ENCODE results near the gene GEN1.
"Not testable (repeated sequence)": the region's sequence is repeated elsewhere in the genome, so short reads cannot be mapped to it uniquely, and the experiment has no call there.

GEN1 gene

DNA sequence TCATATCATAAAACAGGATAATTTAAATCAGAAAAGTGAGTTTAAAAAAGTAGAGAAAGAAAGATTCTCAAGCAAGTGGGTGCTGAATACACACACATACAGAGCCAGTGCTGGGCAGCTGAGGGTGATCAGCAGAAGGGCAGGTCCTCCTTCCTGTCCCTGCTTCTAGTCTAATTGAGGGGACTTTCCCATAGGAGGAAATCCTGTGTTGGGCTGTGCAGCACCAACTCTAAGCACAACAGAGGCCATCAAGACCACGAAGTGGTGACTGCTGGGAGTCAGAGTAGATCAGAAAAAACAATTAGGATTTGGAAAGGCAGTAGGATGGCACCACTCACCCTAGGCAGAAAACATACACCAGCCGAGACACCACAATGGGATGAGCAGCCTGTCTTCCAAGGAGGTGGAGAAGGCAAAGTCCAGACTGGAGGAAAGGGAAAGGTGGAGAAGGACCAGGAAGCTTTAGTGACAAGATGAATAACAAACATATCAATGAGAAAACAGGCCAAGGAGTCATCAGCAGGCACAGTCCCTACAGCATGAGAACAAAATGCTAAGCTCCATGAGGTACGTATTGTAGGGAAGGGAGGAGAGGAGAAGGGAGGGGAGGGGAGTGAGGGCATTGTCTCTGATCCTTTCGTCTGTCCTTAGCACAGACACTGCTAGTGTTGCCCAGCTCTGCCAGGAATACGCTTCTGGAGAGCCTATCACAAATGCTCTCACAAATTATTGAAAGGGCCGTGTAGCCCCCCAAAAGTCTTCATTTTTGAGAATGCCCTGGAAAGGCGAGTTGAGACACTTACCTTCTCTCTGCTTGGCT is 45.6 kb downstream of the GEN1 start:
- DNase-seq = no peak

DNA sequence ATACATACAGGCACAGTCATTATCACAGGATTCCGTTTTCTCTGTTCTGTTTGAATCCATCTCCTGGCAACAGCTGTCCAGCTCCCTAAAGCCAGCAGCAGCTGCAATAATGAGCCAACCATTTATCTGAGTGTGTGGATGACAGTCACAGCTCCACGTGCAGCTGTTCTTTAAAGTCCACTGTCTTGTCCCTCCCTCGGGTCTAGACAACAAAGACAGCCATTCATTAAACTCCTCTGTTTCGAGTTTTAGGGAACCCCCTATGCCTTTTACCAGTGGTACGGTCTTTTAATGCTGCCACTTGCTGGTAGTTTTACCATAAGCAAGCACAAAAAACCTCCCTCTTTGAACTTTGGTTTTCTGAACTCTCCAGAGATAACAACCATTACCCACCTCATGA is 46.3 kb downstream of the GEN1 start:
- DNase-seq = no peak

DNA sequence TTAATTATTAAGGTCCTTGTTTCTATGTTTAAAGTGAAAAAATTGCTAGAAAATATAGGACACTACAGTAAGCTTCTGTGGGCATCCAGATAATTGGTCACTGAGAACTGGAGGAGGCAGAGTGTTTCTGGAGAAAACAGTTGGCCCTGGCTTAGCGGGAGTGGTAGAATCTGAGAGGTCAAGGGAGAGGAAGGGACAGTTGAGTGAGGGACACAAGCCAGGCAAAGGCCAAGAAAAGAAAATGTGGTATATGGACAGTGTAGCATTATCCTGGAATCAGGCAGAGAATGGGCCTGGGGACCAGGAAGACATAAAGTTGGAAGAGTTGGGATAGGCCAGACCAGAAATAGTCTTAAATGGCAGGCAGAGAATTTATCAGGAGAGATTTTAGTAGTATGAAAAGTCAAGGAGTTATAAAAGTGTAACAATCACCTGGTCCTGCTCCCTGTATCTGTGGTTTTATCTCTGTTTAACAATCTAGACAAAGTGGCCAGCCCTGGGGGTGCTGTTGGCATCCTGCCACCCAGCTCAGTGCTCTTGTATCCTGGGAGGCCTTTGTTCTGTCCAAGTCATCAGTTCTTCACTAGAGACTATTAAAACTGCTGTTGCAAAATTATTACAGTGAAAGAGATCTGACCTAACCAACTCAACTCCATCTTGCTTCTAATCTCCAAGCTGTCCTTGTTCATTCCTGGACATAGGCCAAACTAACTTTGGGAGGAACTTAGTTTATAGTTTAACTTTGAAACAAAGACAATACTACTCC is 46.9 kb downstream of the GEN1 start:
- no peak for DNase-seq

DNA sequence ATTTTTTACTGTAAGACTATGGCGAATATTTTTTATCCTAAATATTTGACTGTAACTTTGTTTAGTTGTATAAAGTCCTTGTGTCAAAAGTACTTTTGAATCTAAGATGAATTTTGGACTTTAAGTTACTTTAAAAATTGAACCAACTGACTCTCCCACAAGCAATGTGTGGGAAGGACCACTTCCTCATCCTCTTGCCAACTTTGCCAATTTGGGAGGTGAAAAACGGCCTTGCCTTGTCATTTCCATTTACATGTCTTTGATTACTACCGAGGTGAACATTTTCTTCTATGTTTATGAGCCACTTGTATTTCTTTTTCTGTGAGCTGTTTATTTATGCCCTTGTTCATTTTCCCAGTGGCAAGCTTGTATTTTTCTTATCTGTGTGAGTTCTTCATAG is 49.6 kb downstream of the GEN1 start:
- no peak for DNase-seq

DNA sequence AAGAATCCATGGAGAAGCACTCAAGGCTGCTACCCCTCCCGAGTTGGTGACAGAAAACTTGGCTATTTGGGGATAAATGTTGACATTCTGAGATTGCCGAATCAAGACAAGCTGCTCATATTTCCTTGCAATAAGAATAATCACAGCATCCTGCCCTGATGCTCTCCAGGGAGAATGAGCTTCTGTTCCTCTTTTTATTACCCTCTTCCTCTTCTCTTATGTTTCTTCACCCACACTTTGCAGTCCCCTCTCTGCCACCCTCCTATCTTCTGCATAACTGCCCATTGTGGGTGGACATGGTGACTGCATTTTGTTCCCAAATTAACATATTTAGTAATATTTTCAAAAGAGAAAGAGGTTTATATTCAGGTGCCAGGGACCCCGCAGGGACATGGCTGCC is 50.4 kb downstream of the GEN1 start:
- DNase-seq = no peak

DNA sequence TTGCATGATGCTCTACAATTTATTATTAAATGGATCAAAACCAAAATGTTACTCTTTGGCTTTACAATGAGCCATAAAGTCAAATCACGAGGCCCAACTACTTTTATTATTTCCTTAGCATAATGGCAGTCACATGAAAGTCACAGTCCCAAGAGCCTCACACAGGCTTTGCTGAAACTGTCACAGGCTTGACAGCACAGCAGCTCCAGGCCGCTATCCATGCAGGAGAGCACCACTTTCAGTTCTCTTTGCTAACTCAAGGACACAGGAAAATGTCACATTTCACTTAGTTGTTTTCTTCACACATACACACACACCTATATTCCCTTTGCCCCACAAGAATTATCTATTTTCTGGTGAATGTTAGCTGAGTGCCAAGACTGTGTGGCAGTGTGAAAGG is 51.2 kb downstream of the GEN1 start:
- DNase-seq = no peak

DNA sequence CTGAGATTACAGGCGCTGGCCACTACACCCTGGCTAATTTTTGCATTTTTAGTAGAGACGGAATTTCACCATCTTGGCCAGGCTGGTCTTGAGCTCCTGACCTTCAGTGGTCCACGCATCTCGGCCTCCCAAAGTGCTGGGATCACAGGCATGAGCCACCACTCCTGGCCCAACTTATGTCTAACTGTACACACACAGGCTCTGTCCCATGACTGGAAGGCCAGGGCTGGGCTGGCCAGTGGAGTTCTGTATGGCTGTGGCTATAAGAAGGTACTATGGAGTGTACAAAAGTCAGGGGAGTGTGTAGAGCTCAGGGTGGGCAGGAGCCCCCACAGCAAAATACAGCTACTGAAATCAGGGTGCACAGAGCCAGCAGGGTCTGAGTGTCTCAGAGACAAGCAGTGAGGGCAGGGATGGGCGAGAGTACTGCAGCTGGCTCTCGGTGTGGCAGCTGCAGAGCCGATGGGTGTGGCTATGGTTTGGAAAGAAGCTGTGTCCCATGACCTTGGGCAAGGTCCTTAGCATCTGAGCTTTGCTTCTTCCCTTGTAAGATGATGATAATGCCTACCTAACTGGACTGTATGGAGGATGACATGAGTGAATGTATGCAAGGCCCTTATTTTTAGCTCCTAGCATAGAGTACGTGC is 51.9 kb downstream of the GEN1 start:
- no peak for DNase-seq

DNA sequence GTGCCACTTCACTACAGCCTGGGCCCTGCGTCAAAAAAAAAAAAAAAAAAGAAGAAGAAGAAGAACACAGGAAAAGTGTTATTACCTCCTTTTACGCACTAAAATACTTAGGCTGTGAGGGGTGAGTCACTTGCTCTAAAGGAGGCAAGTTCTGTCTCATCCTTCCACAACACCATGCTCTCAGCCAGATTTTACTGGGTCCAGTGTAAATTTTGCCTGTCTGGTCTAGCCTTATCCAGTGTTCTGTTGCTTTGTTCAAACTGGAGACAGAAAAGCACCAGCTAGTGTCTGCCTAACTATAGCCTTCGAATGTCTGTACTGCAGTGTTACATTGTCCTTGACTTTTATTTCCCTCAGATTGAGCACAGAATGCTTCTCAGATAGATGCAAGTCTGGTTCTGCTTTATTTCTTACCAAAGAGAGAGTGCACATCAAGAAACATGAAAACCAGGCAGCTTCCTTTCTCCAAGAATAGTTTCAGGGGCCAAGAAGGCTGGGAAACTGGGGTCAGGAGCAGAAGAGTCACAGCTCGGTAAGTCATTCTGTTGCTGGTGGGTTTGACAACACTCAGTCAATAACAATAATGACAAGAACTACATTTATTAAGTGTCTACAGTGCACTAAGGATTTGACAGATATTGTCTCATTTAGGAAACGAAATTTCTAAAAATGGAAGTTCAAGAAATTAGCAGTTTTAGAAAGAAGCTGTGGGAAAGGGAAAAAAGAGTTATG is 59.2 kb downstream of the GEN1 start:
- DNase-seq = no peak

DNA sequence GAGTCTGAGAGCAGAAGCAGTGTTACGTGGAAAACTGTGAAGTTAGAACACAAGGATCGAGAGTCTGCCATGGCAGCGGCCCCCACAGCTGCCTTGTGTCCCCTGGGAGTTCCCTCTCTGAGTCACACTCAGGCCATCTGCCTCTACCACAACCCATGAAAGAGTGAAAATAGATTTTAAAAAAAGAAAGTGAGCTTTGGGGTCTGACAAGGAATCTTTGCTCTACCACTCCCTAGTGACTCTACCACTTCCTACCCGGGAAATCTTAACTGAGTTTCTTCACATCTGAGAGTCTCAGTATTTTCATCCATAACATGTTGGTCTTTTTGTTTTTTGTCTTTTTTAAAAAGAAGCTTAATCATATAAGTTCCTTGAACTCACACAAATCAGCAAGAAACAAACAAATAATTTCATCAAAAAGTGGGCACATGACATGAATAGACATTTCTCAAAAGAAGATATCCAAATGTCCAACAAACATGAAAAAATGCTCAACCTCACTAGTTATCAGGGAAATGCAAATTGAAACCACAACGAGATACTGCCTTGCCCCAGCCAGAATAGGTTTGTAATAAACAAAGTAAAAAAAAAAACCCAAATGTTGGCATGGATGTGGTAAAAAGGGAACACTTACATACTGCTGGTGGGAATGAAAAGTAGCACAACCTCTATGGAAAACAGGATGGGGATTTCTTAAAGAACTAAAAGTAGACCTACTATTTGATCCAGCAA is 60.0 kb downstream of the GEN1 start:
- no peak for DNase-seq

DNA sequence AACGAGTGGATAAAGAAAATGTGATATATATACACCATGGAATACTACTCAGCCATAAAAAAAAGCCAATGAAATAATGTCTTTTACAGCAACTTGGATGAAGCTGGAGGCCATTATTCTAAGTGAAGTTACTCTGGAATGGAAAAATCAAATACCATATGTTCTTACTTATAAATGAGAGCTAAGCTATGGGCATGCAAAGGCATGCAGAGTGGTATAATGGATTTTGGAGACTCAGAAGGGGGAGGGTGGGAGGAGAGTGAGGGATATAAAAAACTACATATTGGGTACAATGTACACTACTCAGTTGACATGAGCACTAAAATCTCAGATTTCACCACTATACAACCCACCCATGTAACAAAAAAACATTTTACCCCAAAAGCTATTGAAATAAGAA is 60.7 kb downstream of the GEN1 start:
- no peak for DNase-seq

DNA sequence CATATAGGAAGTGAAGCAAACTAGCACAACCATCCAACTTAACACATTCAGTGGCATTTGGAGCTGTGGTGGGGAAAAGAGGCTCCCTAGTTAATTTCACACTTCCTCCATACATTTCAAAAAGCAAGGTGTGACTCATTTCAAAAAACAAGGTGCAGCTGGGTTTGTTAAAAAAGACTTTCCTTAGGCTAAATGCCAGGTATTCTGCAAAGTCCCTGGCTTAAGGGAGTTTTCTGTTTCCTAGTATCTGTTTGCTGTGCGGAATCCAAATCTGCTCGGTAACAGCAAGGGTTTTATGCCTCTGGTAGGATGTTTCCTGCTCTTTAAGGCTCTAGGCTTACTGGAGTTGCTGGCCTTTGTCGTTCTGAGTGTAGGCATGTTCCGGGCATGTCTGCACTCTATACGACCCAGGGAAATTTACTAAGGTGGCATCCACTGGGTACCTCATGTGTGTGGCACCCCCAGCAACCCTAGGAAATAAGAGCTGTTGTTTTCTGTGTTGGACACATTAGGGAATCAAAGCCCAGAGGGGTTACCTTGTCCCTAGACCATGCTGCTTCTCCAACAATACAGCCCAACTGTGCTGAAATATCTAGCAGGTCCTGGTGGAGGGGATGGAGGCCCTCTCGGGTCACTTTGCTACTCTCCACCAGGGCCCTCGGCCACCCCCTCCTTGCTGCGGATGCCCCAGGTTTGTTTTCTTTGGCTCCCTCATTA is 61.7 kb downstream of the GEN1 start:
- no peak for DNase-seq

DNA sequence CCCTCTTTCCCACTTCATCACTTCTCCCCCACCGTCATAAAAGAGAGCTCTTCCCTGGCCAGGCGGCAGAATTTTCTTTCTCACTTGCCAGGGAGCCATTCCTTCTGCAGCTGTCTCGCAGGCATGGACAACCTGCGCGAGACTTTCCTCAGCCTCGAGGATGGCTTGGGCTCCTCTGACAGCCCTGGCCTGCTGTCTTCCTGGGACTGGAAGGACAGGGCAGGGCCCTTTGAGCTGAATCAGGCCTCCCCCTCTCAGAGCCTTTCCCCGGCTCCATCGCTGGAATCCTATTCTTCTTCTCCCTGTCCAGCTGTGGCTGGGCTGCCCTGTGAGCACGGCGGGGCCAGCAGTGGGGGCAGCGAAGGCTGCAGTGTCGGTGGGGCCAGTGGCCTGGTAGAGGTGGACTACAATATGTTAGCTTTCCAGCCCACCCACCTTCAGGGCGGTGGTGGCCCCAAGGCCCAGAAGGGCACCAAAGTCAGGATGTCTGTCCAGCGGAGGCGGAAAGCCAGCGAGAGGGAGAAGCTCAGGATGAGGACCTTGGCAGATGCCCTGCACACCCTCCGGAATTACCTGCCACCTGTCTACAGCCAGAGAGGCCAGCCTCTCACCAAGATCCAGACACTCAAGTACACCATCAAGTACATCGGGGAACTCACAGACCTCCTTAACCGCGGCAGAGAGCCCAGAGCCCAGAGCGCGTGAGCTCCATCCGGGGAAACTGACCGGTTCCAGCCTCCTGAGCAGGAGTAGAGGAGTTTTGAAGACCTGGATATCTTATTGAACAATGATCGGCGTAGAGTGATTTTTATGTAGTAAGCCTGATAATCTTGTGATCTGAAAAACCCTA is 62.7 kb downstream of the GEN1 start, which contains the start of gene MSGN1:
Gene MSGN1, plus strand, starts transcription at position 65 of the 850 bp plus-strand sequence. Its CDS starts 59 bp downstream, at position 124.
- no peak for DNase-seq

DNA sequence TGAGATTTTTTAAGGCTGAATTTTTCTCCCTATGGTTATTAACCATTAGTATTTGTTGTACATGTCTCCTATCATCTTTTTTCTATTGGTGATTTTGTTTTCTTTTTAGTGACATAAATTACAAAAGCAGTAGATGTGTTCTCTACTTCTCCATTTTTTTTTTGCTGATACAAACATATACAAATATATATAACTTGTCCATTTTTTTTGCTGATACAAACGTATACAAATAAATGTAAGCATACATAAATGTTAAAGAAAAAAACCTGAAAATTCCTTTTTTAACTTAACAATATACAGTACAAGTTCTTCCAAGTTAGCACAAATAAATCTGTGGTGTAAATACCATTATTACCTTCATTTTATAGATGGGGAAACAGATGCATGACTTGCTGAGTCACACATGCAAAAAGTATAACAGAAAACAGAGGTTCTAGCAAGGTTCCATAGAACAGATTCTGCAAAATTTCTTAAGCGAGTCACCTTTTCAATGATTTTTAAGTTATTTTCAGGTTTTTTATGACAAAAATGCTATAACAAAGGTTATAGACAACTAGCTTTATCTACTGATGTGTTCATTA is 64.4 kb downstream of the GEN1 start:
- DNase-seq = no peak

DNA sequence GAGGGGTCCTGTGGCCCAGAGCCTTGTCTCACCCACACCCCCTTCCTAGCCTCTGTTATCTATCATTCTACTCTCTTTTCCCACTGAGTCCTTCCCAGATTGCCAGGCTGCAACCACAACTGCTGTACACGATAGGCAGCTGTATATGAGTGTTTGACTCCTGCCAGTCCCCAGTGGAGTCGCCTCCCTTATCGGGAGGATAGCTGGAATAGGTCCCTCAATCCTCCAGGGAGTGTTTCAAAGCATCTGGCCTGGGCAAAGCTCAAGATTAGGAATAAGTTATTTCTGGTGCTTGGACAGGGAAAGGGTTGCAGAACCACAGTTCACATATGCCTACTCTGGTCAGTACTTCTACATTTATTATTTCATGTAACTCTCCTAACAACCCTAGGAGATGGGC is 67.1 kb downstream of the GEN1 start:
- no peak for DNase-seq

DNA sequence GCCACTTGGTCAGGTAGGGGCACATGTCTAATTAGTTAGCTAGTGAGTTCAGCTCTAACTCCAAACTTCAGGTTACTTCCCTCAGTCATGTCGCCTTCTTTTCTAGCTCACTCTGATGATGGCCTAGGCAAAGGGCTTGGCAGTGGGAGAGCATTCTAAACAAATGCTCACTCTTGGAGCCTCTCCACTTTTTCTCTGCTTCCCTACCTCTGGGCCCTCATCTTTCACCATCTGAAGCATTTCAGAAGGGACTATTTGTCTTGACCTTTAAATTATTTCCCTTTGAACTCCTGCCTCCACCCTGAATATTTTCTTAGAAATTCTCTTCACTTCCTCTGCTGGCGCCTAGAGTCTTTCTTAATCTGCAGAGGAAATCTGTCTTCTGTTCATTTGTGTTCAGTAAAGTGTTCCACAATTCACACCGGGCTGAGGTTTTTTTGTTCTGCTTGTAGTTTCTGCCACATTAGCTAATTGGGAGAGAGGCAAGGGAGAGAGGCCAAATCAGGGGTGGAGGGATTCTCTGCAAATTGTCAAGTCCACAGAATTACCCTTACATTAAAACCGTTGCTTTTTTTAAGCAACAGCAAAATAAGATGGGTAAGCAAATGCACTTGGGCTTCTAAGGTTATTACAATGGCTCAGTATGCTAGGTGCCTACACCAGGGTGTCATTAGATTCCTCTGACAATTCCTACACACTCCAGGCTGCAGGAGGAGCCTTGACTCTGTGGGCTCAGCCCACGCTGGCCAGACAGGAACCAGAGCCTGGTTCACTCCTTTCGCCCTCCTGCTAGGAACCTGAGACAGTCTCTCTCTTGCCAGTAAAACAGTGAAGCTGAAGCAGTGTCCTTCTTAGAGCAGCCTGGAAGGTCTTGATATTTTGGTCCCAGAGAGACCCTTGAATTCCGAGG is 67.9 kb downstream of the GEN1 start:
- no peak for DNase-seq

DNA sequence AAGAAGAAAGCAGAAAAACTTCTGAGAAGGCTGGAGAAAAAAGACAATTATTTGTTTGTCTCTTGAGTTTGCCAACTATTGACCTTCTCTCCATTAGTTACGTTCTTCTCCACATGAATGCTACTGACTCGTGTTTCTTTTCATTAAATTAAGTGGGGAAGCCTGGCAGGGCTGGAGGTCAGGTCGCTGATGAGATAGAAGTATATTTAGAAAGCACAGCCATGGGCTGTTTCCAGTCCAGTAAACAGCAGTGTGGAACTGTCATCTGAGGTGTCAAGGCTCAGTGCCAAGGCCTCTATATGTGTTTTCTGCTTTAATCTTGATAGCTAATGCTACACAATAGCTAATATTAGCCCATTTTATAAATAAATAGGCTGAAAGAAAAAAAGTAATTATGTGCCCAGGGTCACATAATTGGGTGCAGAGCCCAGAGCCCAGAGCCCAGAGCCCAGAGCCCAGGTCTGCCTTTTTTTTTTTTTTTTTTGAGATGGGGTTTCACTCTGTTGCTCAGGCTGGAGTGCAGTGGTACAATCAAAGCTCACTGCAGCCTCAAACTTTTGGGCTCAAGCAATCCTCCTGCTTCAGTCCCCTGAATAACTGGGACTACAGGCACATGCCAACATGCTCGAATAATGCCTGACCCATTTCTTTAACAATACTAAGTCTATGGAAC is 68.6 kb downstream of the GEN1 start:
- DNase-seq = no peak

DNA sequence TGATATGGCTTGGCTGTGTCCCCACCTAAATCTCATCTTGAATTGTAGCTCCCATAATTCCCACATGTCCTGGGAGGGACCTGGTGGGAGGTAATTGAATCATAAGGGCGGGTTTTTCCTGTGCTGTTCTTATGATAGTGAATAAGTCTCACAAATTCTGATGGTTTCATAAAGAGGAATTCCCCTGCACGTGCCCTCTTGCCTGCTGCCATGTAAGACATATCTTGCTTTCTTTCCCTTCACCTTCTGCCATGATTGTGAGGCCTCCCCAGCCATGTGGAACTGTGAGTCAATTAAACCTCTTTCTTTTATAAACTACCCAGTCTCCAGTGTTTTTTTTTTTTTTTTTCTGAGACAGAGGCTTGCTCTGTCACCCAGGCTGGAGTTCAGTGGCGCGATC is 69.7 kb downstream of the GEN1 start:
- not testable (repeated sequence) for DNase-seq

DNA sequence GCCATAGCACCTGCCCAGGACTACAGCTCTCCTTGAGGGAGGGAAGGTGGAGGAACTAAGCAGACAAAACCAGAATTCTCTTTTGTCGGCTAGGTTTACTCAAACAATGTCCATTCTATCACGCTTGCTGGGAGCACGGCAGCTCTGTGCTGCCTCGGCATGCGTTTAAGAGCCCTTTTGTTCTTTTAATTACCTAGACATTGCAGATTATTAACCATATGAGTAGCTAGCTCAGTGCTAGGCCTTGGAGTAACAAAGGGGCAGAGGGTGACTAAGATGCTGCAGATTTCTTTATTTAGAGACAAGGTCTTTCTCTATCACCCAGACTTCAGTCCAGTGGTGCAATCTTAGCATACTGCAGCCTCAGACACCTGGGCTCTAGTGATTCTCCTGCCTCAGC is 73.4 kb downstream of the GEN1 start:
- DNase-seq = no peak

DNA sequence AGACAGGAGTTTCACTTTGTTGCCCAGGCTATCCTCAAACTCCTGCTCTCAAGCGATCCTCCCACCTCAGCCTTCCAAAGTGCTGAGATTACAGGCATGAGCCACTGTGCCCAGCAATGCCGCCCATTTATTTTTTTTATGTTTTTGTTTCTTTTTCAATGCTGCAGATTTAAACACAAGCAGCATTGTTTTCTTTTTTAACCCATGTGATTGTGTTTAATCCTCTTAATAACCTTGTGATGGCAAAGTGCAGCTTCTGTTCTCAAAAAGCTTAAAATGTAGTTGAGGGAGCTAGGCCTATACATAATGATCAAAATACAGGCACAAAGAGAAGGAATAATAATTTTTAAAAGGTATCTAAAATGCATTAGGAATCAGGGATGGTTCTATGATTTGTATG is 73.8 kb downstream of the GEN1 start:
- no peak for DNase-seq

Measured in NK-92 treated with Interleukin-12 subunit alpha and Interleukin-12 subunit beta, amount 100 ng/mL, for 24 hours (cell line).